H1 (cell line): ENCODE data around the gene NFIX. TPM values are rescaled to one million over a fixed set of nuclear protein-coding genes. Genes with fewer than 3 reads are reported as not detected.

Source experiments
- CTCF ChIA-PET: fragments of 300-600 bp; sonication (Branson Sonifier 250); formaldehyde crosslinking; loops from one replicate; lab custom pipeline; 2021; ENCODE audit not compliant: partially characterized antibody; lab: Charles Lee
- POLR2A ChIA-PET: fragments of 300-600 bp; sonication (Branson Sonifier 250); formaldehyde crosslinking; loops from one replicate; lab custom pipeline; 2021; ENCODE audit warnings: inconsistent platforms; ENCODE audit not compliant: partially characterized antibody; lab: Charles Lee
- DNase-seq, 2 experiments: peaks; one replicate each; pipeline versions ENCODE4 v3.0.0 to v3.0.0-alpha.2; 2010 to 2022; ENCODE audit warnings: low spot score in 2 of 2, low read depth in 1 of 2, mixed read lengths in 1 of 2
- FAIRE-seq: peaks from 2 replicates; lab custom pipeline; 2011; peaks lifted over from hg19 to GRCh38; lab: Jason Lieb, UNC
- H2AFZ ChIP-seq: 2 replicates; pipeline ENCODE4 v1.8.1; 2012; ENCODE audit warnings: low read length, inconsistent platforms
- H2AK5ac ChIP-seq: 2 replicates; pipeline ENCODE4 v1.6.1; 2013; ENCODE audit warnings: low read depth, low read length
- H2BK120ac ChIP-seq: replicated peaks from 2 replicates; pipeline ENCODE3; 2013; ENCODE audit warnings: low read depth, low read length, inconsistent platforms
- H2BK12ac ChIP-seq: 2 replicates; pipeline ENCODE4 v1.6.1; 2013; ENCODE audit warnings: low read depth, low read length
- H2BK15ac ChIP-seq: 2 replicates; pipeline ENCODE4 v1.6.1; 2013; ENCODE audit warnings: low read length
- H2BK20ac ChIP-seq: 2 replicates; pipeline ENCODE4 v1.6.1; 2013; ENCODE audit warnings: low read length
- H2BK5ac ChIP-seq: 2 replicates; pipeline ENCODE4 v1.6.1; 2013; ENCODE audit warnings: low read depth, low read length
- H3K14ac ChIP-seq: 2 replicates; pipeline ENCODE4 v1.6.1; 2013; ENCODE audit warnings: inconsistent platforms; ENCODE audit not compliant: insufficient read length
- H3K18ac ChIP-seq: 2 replicates; pipeline ENCODE4 v1.6.1; 2013; ENCODE audit warnings: low read length; ENCODE audit errors: extremely low read depth
- H3K23ac ChIP-seq: 2 replicates; pipeline ENCODE4 v1.6.1; 2013; ENCODE audit warnings: inconsistent platforms; ENCODE audit not compliant: insufficient read length
- H3K23me2 ChIP-seq: 2 replicates; pipeline ENCODE4 v1.6.1; 2013; ENCODE audit warnings: low read depth, low read length
- H3K27ac ChIP-seq: 2 replicates; pipeline ENCODE4 v1.6.1; 2011; ENCODE audit warnings: low read depth, low read length, inconsistent platforms
- H3K27me3 ChIP-seq, 4 experiments: replicated peaks in 1 of 4; 1 replicate in 1 of 4; 2 replicates in 3 of 4; pipeline versions ENCODE4 v1.6.1 to v1.8.1; 2011 to 2013; ENCODE audit warnings: low read length in 3 of 4, mild to moderate bottlenecking in 3 of 4, inconsistent platforms in 2 of 4, mixed read lengths in 2 of 4, moderate library complexity in 1 of 4; ENCODE audit not compliant: control insufficient read depth in 3 of 4, insufficient read depth in 3 of 4; ENCODE audit errors: extremely low read depth in 1 of 4
- H3K36me3 ChIP-seq, 4 experiments: 2 replicates each; pipeline versions ENCODE4 v1.6.1 to v1.8.1; 2011 to 2013; ENCODE audit warnings: mild to moderate bottlenecking in 4 of 4, low read length in 3 of 4, moderate library complexity in 2 of 4, control low read depth in 1 of 4, inconsistent platforms in 1 of 4; ENCODE audit not compliant: insufficient read depth in 4 of 4, control insufficient read depth in 2 of 4
- H3K4ac ChIP-seq: replicated peaks from 2 replicates; pipeline ENCODE3; 2013; ENCODE audit warnings: low read length, low read depth, mixed read lengths, inconsistent platforms; ENCODE audit not compliant: insufficient read length
- H3K4me1 ChIP-seq, 4 experiments: replicated peaks in 1 of 4; 1 replicate in 1 of 4; 2 replicates in 3 of 4; pipeline versions ENCODE4 v1.6.1 to v1.8.1; 2011 to 2013; ENCODE audit warnings: low read length in 3 of 4, inconsistent platforms in 2 of 4, mixed read lengths in 1 of 4; ENCODE audit not compliant: insufficient read depth in 4 of 4, control insufficient read depth in 3 of 4
- H3K4me2 ChIP-seq, 2 experiments: 2 replicates each; pipeline versions ENCODE4 v1.6.1 to v1.8.1; 2011 to 2013; ENCODE audit warnings: low read depth in 2 of 2, low read length in 2 of 2, control low read depth in 1 of 2, inconsistent platforms in 1 of 2, mild to moderate bottlenecking in 1 of 2; ENCODE audit not compliant: insufficient read depth in 1 of 2
- H3K4me3 ChIP-seq, 4 experiments: fragments of 200-600, 300-600 bp in 1 of 4; sonication (generic), shearing (Covaris generic), sonication (Bioruptor Twin) in 1 of 4; 2 replicates each; pipeline versions ENCODE4 v1.5.1 to v1.8.1; 2011 to 2016; ENCODE audit warnings: low read length in 4 of 4, low read depth in 3 of 4, control low read depth in 2 of 4, inconsistent platforms in 2 of 4, mild to moderate bottlenecking in 2 of 4, mixed read lengths in 1 of 4, moderate library complexity in 1 of 4; ENCODE audit not compliant: insufficient read depth in 2 of 4; ENCODE audit errors: extremely low read depth in 1 of 4
- H3K56ac ChIP-seq: replicated peaks from 2 replicates; pipeline ENCODE3; 2013; ENCODE audit warnings: low read depth, mild to moderate bottlenecking, mixed read lengths, low read length, inconsistent platforms; ENCODE audit not compliant: insufficient read length
- H3K79me1 ChIP-seq: 2 replicates; pipeline ENCODE4 v1.6.1; 2013; ENCODE audit warnings: low read depth, low read length, control low read depth
- H3K79me2 ChIP-seq, 2 experiments: 2 replicates each; pipeline versions ENCODE4 v1.6.1 to v1.8.1; 2012 to 2013; ENCODE audit warnings: low read length in 2 of 2, mild to moderate bottlenecking in 2 of 2, inconsistent platforms in 1 of 2; ENCODE audit not compliant: insufficient read depth in 2 of 2, control insufficient read depth in 1 of 2
- H3K9ac ChIP-seq, 4 experiments: replicated peaks in 1 of 4; 1 replicate in 1 of 4; 2 replicates in 3 of 4; pipeline versions ENCODE4 v1.6.1 to v1.8.1; 2011 to 2013; ENCODE audit warnings: low read depth in 3 of 4, low read length in 3 of 4, control low read depth in 2 of 4, mild to moderate bottlenecking in 2 of 4, moderate library complexity in 2 of 4, inconsistent platforms in 1 of 4; ENCODE audit errors: extremely low read depth in 1 of 4
- H3K9me3 ChIP-seq, 2 experiments: 2 replicates each; pipeline versions ENCODE4 v1.6.1 to v1.8.1; 2012 to 2013; ENCODE audit warnings: mild to moderate bottlenecking in 2 of 2, moderate library complexity in 2 of 2, control low read depth in 1 of 2, inconsistent platforms in 1 of 2, low read depth in 1 of 2, low read length in 1 of 2, mixed read lengths in 1 of 2; ENCODE audit not compliant: insufficient read depth in 2 of 2
- H4K20me1 ChIP-seq, 2 experiments: replicated peaks in 1 of 2; 2 replicates each; pipeline versions ENCODE3 to v1.8.1; 2011 to 2013; ENCODE audit warnings: inconsistent platforms in 2 of 2, low read length in 2 of 2, mild to moderate bottlenecking in 1 of 2; ENCODE audit not compliant: insufficient read depth in 2 of 2, control insufficient read depth in 1 of 2
- H4K5ac ChIP-seq: 2 replicates; pipeline ENCODE4 v1.6.1; 2013; ENCODE audit warnings: low read length, low read depth, mixed read lengths, inconsistent platforms; ENCODE audit not compliant: insufficient read length
- H4K8ac ChIP-seq: 2 replicates; pipeline ENCODE4 v1.8.0; 2013; ENCODE audit warnings: mild to moderate bottlenecking, moderate library complexity, low read length, inconsistent platforms; ENCODE audit not compliant: insufficient read depth; ENCODE audit errors: extremely low read depth
- H4K91ac ChIP-seq: replicated peaks from 2 replicates; pipeline ENCODE3; 2013; ENCODE audit warnings: low read length, mixed read lengths, inconsistent platforms; ENCODE audit not compliant: insufficient read length
- BRCA1 ChIP-seq: IDR thresholded peaks from 2 replicates; pipeline ENCODE4 v1.6.1; 2012; ENCODE audit warnings: low read depth, low read length, improper control_type of control experiment
- CTBP2 ChIP-seq: IDR thresholded peaks from 2 replicates; pipeline ENCODE4 v1.7.0; 2011; ENCODE audit warnings: borderline replicate concordance, mild to moderate bottlenecking, moderate library complexity, mixed read lengths, low read length; ENCODE audit not compliant: insufficient read depth, insufficient read length
- EP300 ChIP-seq, 2 experiments: IDR thresholded peaks; 1 replicate in 1 of 2; 2 replicates in 1 of 2; pipeline ENCODE4 v1.6.1; 2011 to 2012; ENCODE audit warnings: low read depth in 2 of 2, low read length in 2 of 2, mild to moderate bottlenecking in 2 of 2, borderline replicate concordance in 1 of 2, inconsistent platforms in 1 of 2, moderate library complexity in 1 of 2
- HDAC2 ChIP-seq, 2 experiments: fragments of 300-600 bp in 1 of 2; sonication (generic) in 1 of 2; IDR thresholded peaks; 2 replicates each; pipeline ENCODE4 v1.6.1; 2011 to 2012; ENCODE audit warnings: low read depth in 2 of 2, low read length in 2 of 2, mild to moderate bottlenecking in 2 of 2, moderate library complexity in 2 of 2, borderline replicate concordance in 1 of 2, inconsistent platforms in 1 of 2
- JUND ChIP-seq: IDR thresholded peaks from 2 replicates; pipeline ENCODE4 v1.6.1; 2011; ENCODE audit warnings: mild to moderate bottlenecking, improper control_type of control experiment, low read length
- PHF8 ChIP-seq: fragments of 200-600 bp; sonication (generic); conservative IDR thresholded peaks from 2 replicates; pipeline ENCODE4 v1.7.1; 2012; ENCODE audit warnings: low read depth, mild to moderate bottlenecking, inconsistent platforms, low read length, moderate library complexity
- POU5F1 ChIP-seq: IDR thresholded peaks from 2 replicates; pipeline ENCODE4 v1.6.1; 2011; ENCODE audit warnings: low read depth, mild to moderate bottlenecking, low read length, moderate library complexity
- RXRA ChIP-seq: IDR thresholded peaks from 2 replicates; pipeline ENCODE4 v1.6.1; 2011; ENCODE audit warnings: low read depth, mild to moderate bottlenecking, low read length, moderate library complexity; ENCODE audit not compliant: insufficient read depth
- SP2 ChIP-seq: IDR thresholded peaks from 2 replicates; pipeline ENCODE4 v1.6.1; 2012; ENCODE audit warnings: mild to moderate bottlenecking, low read length, inconsistent platforms
- WGBS, 2 experiments: shearing (Covaris generic) in 1 of 2; methylation state at CpG; one replicate each; pipeline versions ENCODE4 v1.1.6 to v1.1.7; 2013 to 2015; ENCODE audit warnings: low lambda C conversion rate in 2 of 2, mixed read lengths in 2 of 2, inconsistent platforms in 1 of 2, low coverage in 1 of 2, missing lambda C conversion rate in 1 of 2; ENCODE audit not compliant: insufficient replicate concordance in 2 of 2, insufficient coverage in 1 of 2, insufficient read length in 1 of 2; ENCODE audit errors: extremely low coverage in 1 of 2, missing lambda C conversion rate in 1 of 2; 5-methylcytosine and 5-hydroxymethylcytosine counted together
- polyA plus RNA-seq, 7 experiments: library from polyadenylated mRNA; depleted of rRNA in 3 of 7; stranded (reverse) in 5 of 7; unstranded in 2 of 7; fragments of >200 nt in 5 of 7; fragments of 200-250 nt in 2 of 7; gene quantifications; 1 replicate in 5 of 7; 2 replicates in 1 of 7; 4 replicates in 1 of 7; pipeline versions ENCODE4 v1.2.1 to v1.2.3, GENCODE V29; 2011 to 2013; ENCODE audit warnings: missing spikeins in 2 of 7, mixed read lengths in 2 of 7
- total RNA-seq: library from RNA; stranded (reverse); fragmentation: NEBNext Ultra II Directional; extraction: Animal tissue kit (Norgen Biotek cat#: 25700); gene quantifications from 2 replicates; pipeline ENCODE4 v1.2.1, GENCODE V29; 2021

Gene NFIX
- total and polyA plus RNA-seq, 2 of the 8 experiments (the other 6 are each of a cell fraction or from before 2014, with no cell fraction given): 0.03 to 0.20 TPM

- Histone ChIP-seq H3K4ac (no peak overlapping the region), H2BK12ac (no peak overlapping the region), H3K27ac (no peak overlapping the region), H4K5ac (no peak overlapping the region), H3K4me1 (no peaks in the 10 kb centered on the region), H3K23ac (no peak overlapping the region), H3K4me3 (no peak overlapping the region), H2BK15ac (no peak overlapping the region), H2AK5ac (no peak overlapping the region), H3K18ac (no peak overlapping the region), H2AFZ (no peak overlapping the region), H3K79me2 (no peaks in the 10 kb centered on the region), H3K9me3 (no peaks in the 10 kb centered on the region), H3K36me3 (no peaks in the 10 kb centered on the region), H3K27me3 (peaks cover 4 to 57% (median 30%) of the 10 kb centered on the region in 4 experiments), H3K9ac (no peak overlapping the region), H3K23me2 (no peaks in the 10 kb centered on the region), H3K4me2 (no peak overlapping the region), H4K91ac (no peak overlapping the region), H4K20me1 (peaks cover 0 to 2% of the 10 kb centered on the region in 2 experiments), H4K8ac (no peak overlapping the region), H2BK120ac (no peak overlapping the region), H3K56ac (no peak overlapping the region), H2BK20ac (no peak overlapping the region), H3K14ac (no peak overlapping the region), H3K79me1 (no peaks in the 10 kb centered on the region), H2BK5ac (no peak overlapping the region)
- TF ChIP-seq SP2 (no peak), PHF8 (no peak), POU5F1 (no peak), HDAC2 (IDR thresholded peaks at IDR 0.05; ENCODE audit: borderline replicate concordance in 1 of 2, low read depth in 2 of 2, low read length in 2 of 2) (no peak), EP300 (IDR thresholded peaks at IDR 0.05; ENCODE audit: borderline replicate concordance in 1 of 2, low read depth in 2 of 2, low read length in 2 of 2) (no peak), CTBP2 (no peak), RXRA (no peak), JUND (no peak), BRCA1 (no peak)
- CTCF ChIA-PET: interaction anchor here (1.4 to 29.2 kb wide), 4 partner anchors 37 to 71 kb away, joined by 5 to 1145 read pairs (median 6); no protein-coding TSS in a partner anchor
- DNase-seq (no peak), FAIRE-seq (no peak)
- POLR2A ChIA-PET: no interaction called here
- 88% methylated on average over 13 of the region's 13 CpGs; no CpG with 5 or more reads in 1 of the 2 experiments for WGBS, 2 experiments
Observed at GRCh38 chr19:13035820-13036365, 40.6 kb downstream of the NFIX start.
